ENCODE results near the gene SLC7A10.
"Not testable (repeated sequence)": the region's sequence is repeated elsewhere in the genome, so short reads cannot be mapped to it uniquely, and the experiment has no call there.

SLC7A10 gene

DNA sequence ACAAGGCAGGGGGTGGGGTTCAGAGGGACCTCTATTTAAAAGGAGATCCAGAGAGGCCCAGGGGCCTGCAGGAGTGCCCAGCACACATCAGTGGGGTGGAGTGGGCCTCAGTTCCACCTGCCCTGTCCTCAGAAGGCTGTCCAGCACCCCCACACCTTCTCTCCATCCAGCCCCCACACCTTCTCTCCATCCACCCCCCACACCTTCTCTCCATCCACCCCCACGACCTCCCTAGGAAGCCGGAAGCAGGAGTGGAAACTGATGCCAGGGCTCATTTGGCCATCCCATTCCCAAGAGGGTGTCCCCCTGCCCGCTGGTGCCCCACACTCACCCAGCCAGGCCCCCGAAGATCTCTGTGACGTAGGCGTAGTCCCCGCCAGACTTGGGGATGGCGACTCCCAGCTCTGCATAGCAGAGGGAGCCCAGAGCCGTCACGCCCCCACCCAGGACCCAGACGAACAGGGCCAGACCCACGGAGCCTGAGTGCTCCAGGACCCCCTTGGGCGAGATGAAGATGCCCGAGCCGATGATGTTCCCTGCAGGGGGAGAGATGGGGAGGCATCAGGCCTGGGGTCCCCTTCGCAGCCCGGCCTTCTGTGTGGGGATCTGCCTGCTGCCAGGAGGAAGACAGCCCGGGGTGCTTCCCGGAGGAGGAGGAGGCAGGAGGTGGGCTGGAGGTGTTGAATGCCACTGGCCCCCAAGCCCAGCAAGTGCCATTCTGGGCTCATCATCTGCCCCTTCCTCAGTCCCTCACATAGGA, 10.0 kb downstream of the SLC7A10 start:
- no peak for DNase-seq

DNA sequence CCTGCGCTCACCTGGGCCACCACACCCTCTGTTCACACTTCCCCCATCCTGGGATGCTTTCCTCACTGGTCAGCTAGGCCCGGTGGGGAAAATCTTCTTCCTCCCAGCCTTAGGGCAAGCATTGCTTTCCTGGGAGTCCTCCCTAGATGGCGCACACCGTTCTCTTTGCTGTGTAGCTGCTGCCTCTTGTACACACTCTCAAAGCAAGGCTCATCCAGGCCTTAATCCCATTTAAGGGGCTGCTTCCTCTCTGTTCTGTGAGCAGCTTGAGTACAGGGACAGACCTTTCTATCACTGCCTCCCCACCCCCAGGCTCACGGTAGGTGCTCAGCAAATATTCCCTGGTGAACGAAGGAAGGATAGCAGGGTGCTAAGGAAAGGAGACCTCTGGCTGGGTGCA, 11.1 kb downstream of the SLC7A10 start:
- DNase-seq: no peak

GRCh38 chr19:33212436-33213172, 13.0 kb downstream of the SLC7A10 start:
- no peak for DNase-seq

DNA sequence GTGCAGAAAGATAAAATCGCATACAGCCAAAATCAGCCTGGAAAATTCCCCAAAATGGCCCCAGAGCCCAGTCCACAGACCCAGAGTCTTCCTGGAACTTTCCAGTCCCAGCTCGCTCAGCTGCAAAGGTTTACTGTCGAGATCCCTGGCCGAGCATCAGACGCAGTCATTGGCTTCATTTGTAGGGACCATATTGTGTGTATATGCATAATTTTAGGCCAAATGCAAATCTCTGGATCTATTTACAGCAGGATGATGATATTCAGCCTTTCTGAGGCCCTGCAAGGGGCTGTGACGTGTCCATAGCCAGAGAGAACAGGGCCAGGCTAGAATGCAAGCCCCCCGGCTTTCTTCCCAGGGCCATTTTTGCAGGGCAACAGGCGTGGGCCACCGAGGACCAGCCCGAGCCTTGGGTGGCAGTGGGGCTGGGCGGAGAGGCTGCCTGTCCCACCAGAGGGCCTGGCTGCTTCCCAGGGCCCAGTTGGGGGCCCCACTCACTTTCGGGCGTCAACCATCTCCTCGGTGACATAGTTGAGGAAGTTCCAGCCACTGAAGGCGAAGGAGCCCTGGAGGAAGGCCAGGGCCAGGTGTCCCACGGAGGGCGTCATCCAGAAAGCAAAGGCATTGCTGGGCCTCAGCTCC, 13.7 kb downstream of the SLC7A10 start:
- DNase-seq: no peak

GRCh38 chr19:33210266-33210940, 15.2 kb downstream of the SLC7A10 start:
- DNase-seq: no peak

GRCh38 chr19:33209850-33210230, 15.8 kb downstream of the SLC7A10 start:
- DNase-seq: not testable (repeated sequence)

DNA sequence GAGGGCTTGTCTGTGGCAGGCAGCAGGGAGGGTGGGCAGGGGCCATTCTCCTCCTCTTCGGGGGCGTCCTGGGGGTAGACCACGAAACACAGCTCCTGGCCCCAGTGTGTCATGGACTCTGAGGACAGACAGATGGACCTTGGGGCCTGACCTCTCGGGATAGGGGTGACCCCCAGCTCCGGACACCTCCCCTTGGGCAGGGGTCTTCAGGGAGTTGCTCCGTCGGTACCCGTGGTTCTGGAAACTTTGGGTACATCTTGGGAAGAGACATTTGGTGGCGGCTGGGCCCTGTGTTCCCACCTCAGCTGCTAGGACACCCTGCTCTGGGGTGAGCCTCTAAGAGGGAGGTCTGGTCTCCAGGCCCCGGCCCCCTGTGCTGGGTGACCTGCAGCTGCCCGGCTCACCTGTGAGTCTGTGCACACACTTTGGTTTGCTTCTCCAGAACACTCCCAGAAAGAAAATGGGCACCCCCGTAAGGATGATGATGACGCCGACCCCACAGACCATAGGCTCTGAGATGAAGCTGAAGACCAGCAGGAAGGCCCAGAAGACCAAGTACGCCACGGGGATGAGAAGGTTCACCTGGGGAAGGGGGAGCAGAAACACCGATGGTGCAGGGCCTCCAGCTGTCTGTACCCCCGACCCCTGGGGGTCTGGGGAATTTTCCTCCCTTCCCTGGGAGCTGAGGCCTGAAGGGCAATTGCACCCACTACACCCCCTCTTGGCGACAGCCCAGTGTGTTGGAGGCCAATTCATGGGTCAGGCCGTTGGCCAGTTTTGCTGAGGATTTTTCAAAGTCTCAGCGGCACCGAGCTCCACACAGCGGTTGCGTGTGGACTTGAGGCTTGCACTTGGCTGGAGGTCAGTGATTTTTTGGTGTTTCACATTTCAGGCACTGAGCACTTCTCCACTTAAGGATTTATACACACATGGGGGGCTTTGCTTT, 16.5 kb downstream of the SLC7A10 start:
- DNase-seq: no peak

- no peak for DNase-seq
Observed at GRCh38 chr19:33208371-33208895, 17.2 kb downstream of the SLC7A10 start.

DNA sequence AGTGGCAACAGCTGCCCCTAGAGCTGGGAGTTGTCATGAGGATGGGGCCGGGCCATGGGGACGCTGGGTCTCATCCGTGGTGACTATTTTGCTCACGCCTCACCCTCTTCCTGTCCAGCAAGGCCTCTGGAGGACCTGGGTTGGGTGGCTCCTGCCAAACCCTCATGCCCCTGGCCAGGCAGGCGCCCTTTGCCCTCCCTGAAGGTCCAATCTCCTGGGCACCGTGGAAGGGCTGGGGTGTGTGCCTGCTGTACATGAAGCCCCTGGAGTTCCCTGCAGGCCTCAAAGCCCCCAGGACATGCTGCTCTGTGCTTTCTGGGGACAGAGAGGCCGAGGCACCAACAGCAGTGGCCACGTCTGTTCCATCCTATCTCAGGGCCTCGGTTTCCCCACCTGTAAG, 17.7 kb downstream of the SLC7A10 start:
- no peak for DNase-seq

DNA sequence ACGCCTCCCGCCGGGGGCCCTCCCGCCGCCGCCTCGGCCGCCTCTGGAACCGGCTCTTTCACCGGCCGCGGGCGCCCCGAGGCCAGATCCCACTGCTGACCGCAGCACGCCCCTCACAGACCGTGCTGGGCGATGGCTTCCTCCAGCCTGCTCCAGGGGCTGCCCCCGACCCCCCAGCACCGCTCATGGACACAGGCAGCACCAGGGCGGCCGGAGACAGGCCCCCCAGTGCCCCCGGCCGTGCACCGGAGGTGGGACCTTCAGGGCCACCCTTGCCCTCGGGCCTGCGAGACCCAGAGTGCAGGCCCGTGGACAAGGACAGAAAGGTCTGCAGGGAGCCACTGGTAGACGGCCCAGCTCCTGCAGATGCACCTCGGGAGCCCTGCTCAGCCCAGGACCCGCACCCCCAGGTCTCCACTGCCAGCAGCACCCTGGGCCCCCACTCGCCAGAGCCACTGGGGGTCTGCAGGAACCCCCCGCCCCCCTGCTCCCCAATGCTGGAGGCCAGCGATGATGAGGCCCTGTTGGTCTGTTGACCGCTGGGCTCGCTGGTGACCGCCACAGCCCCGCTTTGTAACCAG, 18.5 kb downstream of the SLC7A10 start:
- DNase-seq: no peak

- DNase-seq: no peak
Observed at GRCh38 chr19:33206261-33207039, 19.2 kb downstream of the SLC7A10 start.

DNA sequence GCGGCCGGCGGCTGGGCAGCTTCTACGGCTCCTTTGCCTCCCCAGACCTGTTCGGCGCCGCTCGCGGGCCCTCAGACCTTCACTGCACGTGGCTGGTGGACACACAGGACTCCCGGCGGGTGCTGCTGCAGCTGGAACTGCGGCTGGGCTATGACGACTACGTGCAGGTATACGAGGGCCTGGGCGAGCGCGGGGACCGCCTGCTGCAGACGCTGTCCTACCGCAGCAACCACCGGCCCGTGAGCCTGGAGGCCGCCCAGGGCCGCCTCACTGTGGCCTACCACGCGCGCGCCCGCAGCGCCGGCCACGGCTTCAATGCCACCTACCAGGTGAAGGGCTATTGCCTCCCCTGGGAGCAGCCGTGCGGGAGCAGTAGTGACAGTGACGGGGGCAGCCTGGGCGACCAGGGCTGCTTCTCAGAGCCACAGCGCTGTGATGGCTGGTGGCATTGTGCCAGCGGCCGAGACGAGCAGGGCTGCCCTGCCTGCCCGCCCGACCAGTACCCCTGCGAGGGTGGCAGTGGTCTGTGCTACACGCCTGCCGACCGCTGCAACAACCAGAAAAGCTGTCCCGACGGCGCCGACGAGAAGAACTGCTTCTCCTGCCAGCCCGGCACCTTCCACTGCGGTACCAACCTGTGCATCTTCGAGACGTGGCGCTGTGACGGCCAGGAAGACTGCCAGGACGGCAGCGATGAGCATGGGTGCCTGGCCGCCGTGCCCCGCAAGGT, 20.0 kb downstream of the SLC7A10 start:
- DNase-seq: no peak

DNA sequence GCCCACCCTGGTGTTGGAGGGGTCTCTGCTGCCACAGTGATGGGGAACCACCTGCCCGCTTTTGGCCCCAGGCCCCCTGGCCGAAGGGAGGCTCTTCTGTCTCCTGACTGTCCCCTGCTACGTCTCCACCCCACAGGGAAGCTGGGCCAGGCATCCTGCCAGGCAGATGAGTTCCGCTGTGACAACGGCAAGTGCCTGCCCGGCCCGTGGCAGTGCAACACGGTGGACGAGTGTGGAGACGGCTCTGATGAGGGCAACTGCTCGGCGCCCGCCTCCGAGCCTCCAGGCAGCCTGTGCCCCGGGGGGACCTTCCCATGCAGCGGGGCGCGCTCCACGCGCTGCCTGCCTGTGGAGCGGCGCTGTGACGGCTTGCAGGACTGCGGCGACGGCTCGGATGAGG, 20.5 kb downstream of the SLC7A10 start:
- DNase-seq: no peak

- no peak for DNase-seq
Observed at GRCh38 chr19:33204136-33204973, 21.3 kb downstream of the SLC7A10 start.

GRCh38 chr19:33203529-33203928, 22.1 kb downstream of the SLC7A10 start:
- no peak for DNase-seq

GRCh38 chr19:33202546-33203507, 22.8 kb downstream of the SLC7A10 start:
- no peak for DNase-seq

DNA sequence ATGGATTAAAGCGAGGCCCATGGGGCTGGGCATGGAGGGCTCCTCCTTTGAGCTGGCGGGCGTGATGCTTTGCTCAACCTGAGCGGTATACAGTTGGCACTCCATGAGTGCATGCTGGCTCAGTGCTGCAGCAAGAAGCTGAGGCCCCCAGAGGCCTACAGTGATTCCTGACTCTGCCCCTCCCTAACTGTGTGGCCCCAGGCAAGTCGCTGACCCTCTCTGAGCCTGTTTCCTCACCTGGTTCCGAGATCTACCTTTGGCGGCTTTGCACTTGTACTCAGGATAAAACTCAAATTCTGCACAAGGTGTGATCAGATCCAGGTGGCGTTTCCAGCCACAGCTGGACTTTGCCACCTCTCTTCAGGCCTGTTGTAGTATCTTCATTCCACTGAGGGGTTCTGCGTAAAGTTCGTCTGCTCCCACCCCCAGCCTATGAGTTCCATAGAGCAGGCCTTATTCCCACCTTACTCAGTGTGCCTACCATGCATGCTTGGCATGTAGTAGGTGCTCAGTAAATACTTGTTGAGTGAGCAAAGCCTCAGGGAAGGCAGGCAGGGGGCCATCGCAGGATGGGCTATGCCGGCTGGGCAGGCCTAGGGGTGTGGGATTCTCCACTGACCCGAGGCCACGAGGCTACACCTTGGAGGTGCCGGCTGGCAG, 23.6 kb downstream of the SLC7A10 start:
- no peak for DNase-seq

Measured in NCI-H1105 treated with DMSO at 0.1 percent for 48 hours (cell line).